ENCODE measurements around the gene WNT7A. TPM values are rescaled to one million over a fixed set of nuclear protein-coding genes. Genes with fewer than 3 reads are reported as not detected.

WNT7A gene
- total RNA-seq, 2 experiments from 2014 or later, result 22.4 to 24.7 TPM

DNA sequence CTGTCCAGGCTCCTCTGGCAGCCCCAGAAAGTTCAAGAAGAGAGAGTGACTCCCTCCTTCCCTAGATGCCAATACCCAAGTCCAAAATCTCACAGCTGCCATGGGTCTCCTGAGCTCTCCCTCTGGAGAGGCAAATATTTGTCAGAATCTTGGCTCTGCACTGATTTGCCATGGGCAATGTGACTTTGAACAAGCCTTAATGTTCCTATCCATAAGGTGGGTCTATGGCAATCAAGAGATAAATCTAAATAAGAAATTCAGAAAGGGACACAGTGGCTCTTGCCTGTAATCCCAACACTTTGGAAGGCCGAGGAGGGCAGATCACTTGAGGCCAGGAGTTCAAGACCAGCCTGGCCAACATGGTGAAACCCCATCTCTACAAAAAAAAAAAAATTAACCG, 12.4 kb upstream of the WNT7A start:
- ChIA-PET POLR2A (interaction anchor here (1.3 to 4.1 kb wide), 6 partner anchors 11 to 510 kb away, joined by 3 to 34 read pairs (median 18); partner anchors contain the start of genes HDAC11, LSM3, SLC6A6 and WNT7A), CTCF (interaction anchor here (0.7 to 2.9 kb wide), 3 partner anchors 12 to 474 kb away, joined by 4 to 18 read pairs (median 5); partner anchors contain the start of gene WNT7A)
- no peak overlapping the region for H3K27ac ChIP-seq (ENCODE audit: low read depth in 1 of 2, low read length in 2 of 2)
- peaks cover 0 to 24% of the 10 kb centered on the region in 2 experiments for H3K9me3 ChIP-seq (ENCODE audit: control insufficient read depth in 1 of 2, insufficient read depth in 1 of 2, low read length in 2 of 2)
- no peak overlapping the region for H3K4me3 ChIP-seq (ENCODE audit: low read length)
- no peaks in the 10 kb centered on the region for H3K27me3 Mint-ChIP-seq
- TF ChIP-seq, protein P1, sequence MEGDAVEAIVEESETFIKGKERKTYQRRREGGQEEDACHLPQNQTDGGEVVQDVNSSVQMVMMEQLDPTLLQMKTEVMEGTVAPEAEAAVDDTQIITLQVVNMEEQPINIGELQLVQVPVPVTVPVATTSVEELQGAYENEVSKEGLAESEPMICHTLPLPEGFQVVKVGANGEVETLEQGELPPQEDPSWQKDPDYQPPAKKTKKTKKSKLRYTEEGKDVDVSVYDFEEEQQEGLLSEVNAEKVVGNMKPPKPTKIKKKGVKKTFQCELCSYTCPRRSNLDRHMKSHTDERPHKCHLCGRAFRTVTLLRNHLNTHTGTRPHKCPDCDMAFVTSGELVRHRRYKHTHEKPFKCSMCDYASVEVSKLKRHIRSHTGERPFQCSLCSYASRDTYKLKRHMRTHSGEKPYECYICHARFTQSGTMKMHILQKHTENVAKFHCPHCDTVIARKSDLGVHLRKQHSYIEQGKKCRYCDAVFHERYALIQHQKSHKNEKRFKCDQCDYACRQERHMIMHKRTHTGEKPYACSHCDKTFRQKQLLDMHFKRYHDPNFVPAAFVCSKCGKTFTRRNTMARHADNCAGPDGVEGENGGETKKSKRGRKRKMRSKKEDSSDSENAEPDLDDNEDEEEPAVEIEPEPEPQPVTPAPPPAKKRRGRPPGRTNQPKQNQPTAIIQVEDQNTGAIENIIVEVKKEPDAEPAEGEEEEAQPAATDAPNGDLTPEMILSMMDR (IDR thresholded peaks at IDR 0.05), result no peak
- peaks cover 58% of the 10 kb centered on the region for H3K4me1 Mint-ChIP-seq (ENCODE audit: low read depth)
- intact Hi-C loops (cut with DNase I, micrococcal nuclease), result loop anchor here (5.0 to 10.0 kb wide), 4 partner anchors 282 to 1202 kb away; partner anchors contain the start of genes LSM3 (in 2 of the 2), XPC (in 2 of the 2), RBSN (in 1 of the 2) and RPL32 (in 1 of the 2)
- no peaks in the 10 kb centered on the region for H3K9me3 Mint-ChIP-seq
- DNase-seq (peak in 1 of 14 experiments; percentile 4), ATAC-seq (ENCODE audit: poor library complexity) (no peak)
- no peaks in the 10 kb centered on the region for H3K36me3 ChIP-seq (ENCODE audit: insufficient read depth, low read length)
- peak overlapping the region; percentile 90 for H3K27ac Mint-ChIP-seq
- peaks cover 60% of the 10 kb centered on the region for H3K4me1 ChIP-seq (ENCODE audit: insufficient read depth, low read length)
- H3K36me3 Mint-ChIP-seq (ENCODE audit: low read depth), result peaks cover 12% of the 10 kb centered on the region
- no peak overlapping the region for H3K4me3 Mint-ChIP-seq
- no peaks in the 10 kb centered on the region for H3K27me3 ChIP-seq (ENCODE audit: control insufficient read depth in 1 of 2, insufficient read depth in 2 of 2, low read length in 2 of 2)

DNA sequence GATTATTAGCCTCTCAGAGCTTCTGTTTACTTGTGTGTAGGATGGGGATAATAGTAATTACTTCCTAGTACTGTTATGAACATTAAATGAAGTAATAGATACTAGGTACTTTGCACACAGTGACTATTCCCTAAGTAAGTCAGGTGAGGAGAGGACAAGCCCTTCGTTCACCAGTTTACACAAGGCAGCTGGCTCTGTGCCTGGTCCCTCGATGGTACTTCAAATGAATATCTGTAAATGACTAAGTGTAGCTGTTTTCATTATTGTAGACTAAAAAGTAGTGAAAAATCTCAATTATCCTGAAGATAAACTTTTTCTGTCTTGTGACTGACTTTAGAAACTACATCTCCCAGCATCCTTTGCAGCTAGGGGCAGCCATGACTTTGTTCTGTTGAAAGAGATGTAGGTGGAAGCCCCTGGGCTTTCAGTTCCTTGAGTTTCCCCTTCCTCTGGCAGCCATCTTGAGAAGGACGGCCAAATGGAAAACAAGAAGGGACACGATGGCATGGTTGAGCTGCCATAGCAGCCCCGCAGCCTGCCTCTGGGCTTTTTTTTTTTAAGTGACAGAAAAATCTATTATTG, 11.7 kb upstream of the WNT7A start:
- Histone ChIP-seq H3K4me1 (ENCODE audit: insufficient read depth, low read length) (peaks cover 59% of the 10 kb centered on the region), H3K4me3 (ENCODE audit: low read length) (no peak overlapping the region), H3K36me3 (ENCODE audit: insufficient read depth, low read length) (no peaks in the 10 kb centered on the region), H3K27me3 (ENCODE audit: control insufficient read depth in 1 of 2, insufficient read depth in 2 of 2, low read length in 2 of 2) (no peaks in the 10 kb centered on the region), H3K9me3 (ENCODE audit: control insufficient read depth in 1 of 2, insufficient read depth in 1 of 2, low read length in 2 of 2) (peaks cover 0 to 24% of the 10 kb centered on the region in 2 experiments), H3K27ac (ENCODE audit: low read depth in 1 of 2, low read length in 2 of 2) (peak overlapping the region; percentile 21 to 55)
- no peak for ATAC-seq (ENCODE audit: poor library complexity)
- ChIA-PET POLR2A (interaction anchor here (1.2 to 4.1 kb wide), 16 partner anchors 10 to 1227 kb away, joined by 3 to 34 read pairs (median 6); partner anchors contain the start of genes CHCHD4, HDAC11, LSM3 and SLC6A6), CTCF (interaction anchor here (0.9 to 2.9 kb wide), 2 partner anchors 11 to 243 kb away, joined by 3 to 18 read pairs; partner anchors contain the start of gene WNT7A)
- TF ChIP-seq, protein P1 (IDR thresholded peaks at IDR 0.05), result no peak
- no peaks in the 10 kb centered on the region for H3K27me3 Mint-ChIP-seq
- H3K9me3 Mint-ChIP-seq, result no peaks in the 10 kb centered on the region
- H3K4me3 Mint-ChIP-seq, result peak overlapping the region; percentile 54
- H3K36me3 Mint-ChIP-seq (ENCODE audit: low read depth), result peaks cover 12% of the 10 kb centered on the region
- H3K27ac Mint-ChIP-seq, result peak overlapping the region; percentile 90
- H3K4me1 Mint-ChIP-seq (ENCODE audit: low read depth), result peaks cover 56% of the 10 kb centered on the region
- intact Hi-C loops (cut with DNase I, micrococcal nuclease), result loop anchor here (5.0 to 10.0 kb wide), 4 partner anchors 283 to 1203 kb away; partner anchors contain the start of genes LSM3 (in 2 of the 2), XPC (in 2 of the 2), RBSN (in 1 of the 2) and RPL32 (in 1 of the 2)
- peak in 4 of 14 experiments; percentile 36 to 61 (median 48) for DNase-seq

DNA sequence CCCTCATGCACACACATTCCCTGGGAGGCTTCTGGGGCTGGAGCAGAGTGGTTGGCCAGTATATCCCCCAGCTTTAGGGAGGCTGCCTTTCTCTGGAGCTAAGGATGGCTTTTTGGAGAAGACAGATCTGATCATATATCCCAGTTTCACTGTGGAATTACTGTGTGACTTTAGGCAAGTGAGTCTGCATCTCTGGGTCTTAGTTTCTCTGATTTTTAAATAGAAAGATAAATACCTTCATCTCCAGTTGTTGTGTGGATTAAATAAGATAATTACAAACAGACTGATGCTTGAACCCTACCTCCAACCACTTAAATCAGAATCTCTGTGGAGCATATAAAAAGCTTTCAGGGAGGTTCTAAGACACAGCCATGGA, 11.1 kb upstream of the WNT7A start:
- ChIA-PET CTCF (interaction anchor here (0.9 to 2.9 kb wide), 2 partner anchors 10 to 243 kb away, joined by 3 to 18 read pairs; partner anchors contain the start of gene WNT7A), POLR2A (interaction anchor here (0.7 to 4.1 kb wide), 18 partner anchors 10 to 1227 kb away, joined by 3 to 34 read pairs (median 6); partner anchors contain the start of genes CHCHD4, HDAC11, LSM3 and SLC6A6)
- ATAC-seq (ENCODE audit: poor library complexity), result no peak
- Mint-ChIP-seq H3K4me3 (peak overlapping the region; percentile 54), H3K36me3 (ENCODE audit: low read depth) (peaks cover 12% of the 10 kb centered on the region), H3K9me3 (no peaks in the 10 kb centered on the region), H3K27me3 (no peaks in the 10 kb centered on the region), H3K27ac (peak overlapping the region; percentile 90), H3K4me1 (ENCODE audit: low read depth) (peaks cover 53% of the 10 kb centered on the region)
- Histone ChIP-seq H3K27ac (ENCODE audit: low read depth in 1 of 2, low read length in 2 of 2) (peak overlapping the region; percentile 21 to 55), H3K36me3 (ENCODE audit: insufficient read depth, low read length) (no peaks in the 10 kb centered on the region), H3K4me1 (ENCODE audit: insufficient read depth, low read length) (peaks cover 53% of the 10 kb centered on the region), H3K4me3 (ENCODE audit: low read length) (no peak overlapping the region), H3K27me3 (ENCODE audit: control insufficient read depth in 1 of 2, insufficient read depth in 2 of 2, low read length in 2 of 2) (no peaks in the 10 kb centered on the region), H3K9me3 (ENCODE audit: control insufficient read depth in 1 of 2, insufficient read depth in 1 of 2, low read length in 2 of 2) (peaks cover 0 to 24% of the 10 kb centered on the region in 2 experiments)
- TF ChIP-seq, protein P1 (IDR thresholded peaks at IDR 0.05), result no peak
- no peak for DNase-seq
- intact Hi-C loops (cut with DNase I, micrococcal nuclease), result loop anchor here (5.0 to 10.0 kb wide), 4 partner anchors 284 to 1204 kb away; partner anchors contain the start of genes LSM3 (in 2 of the 2), XPC (in 2 of the 2), RBSN (in 1 of the 2) and RPL32 (in 1 of the 2)

Measured in CD4-positive, alpha-beta T cell (primary cell).